BLaER1 treated with 17β-estradiol and CSF1 and Interleukin-3, amounts not matched to agents 10 nM and 100 nM (cell line): ENCODE data around the gene CD8A.
A peak's percentile ranks its signal among the peaks of the same experiment; 100 is the strongest.

Source experiments
- H3K27ac ChIP-seq, 11 experiments: shearing (Covaris generic); formaldehyde crosslinking; 2 replicates each; pipeline ENCODE4 v1.8.1; 2022
- H3K27me3 ChIP-seq, 11 experiments: shearing (Covaris generic); formaldehyde crosslinking; 2 replicates each; pipeline ENCODE4 v1.8.1; 2022
- H3K36me3 ChIP-seq, 11 experiments: shearing (Covaris generic); formaldehyde crosslinking; 2 replicates each; pipeline ENCODE4 v1.8.1; 2022
- H3K4me1 ChIP-seq, 10 experiments: shearing (Covaris generic); formaldehyde crosslinking; 2 replicates each; pipeline ENCODE4 v1.8.1; 2022
- H3K4me2 ChIP-seq, 11 experiments: shearing (Covaris generic); formaldehyde crosslinking; 2 replicates each; pipeline ENCODE4 v1.8.1; 2022
- H3K4me3 ChIP-seq, 10 experiments: shearing (Covaris generic); formaldehyde crosslinking; 2 replicates each; pipeline ENCODE4 v1.8.1; 2022
- H3K9ac ChIP-seq, 11 experiments: shearing (Covaris generic); formaldehyde crosslinking; 2 replicates each; pipeline ENCODE4 v1.8.1; 2022
- H3K9me3 ChIP-seq, 11 experiments: shearing (Covaris generic); formaldehyde crosslinking; replicated peaks in 1 of 11; 2 replicates each; pipeline ENCODE4 v1.8.1; 2022
- H4K20me1 ChIP-seq, 11 experiments: shearing (Covaris generic); formaldehyde crosslinking; 2 replicates each; pipeline ENCODE4 v1.8.1; 2022
- Cebpa-rat ChIP-seq, 11 experiments: shearing (Covaris generic); IDR thresholded peaks; 2 replicates each; pipeline ENCODE4 v1.8.1; 2022

Gene CD8A

GRCh38 chr2:86800856-86801567, 10.3 kb upstream of the CD8A start:
- Histone ChIP-seq H3K4me1 (no peaks in the 10 kb centered on the region), H3K27ac (no peak overlapping the region), H3K9ac (no peak overlapping the region), H4K20me1 (no peaks in the 10 kb centered on the region), H3K27me3 (peaks cover 0 to 3% (median 0%) of the 10 kb centered on the region in 11 experiments; a peak in 2 of 22 replicates), H3K4me3 (no peak overlapping the region), H3K9me3 (peaks cover 15 to 26% (median 23%) of the 10 kb centered on the region in 11 experiments), H3K36me3 (peaks cover 0 to 9% (median 0%) of the 10 kb centered on the region in 11 experiments; a peak in 3 of 22 replicates), H3K4me2 (no peak overlapping the region)
- TF ChIP-seq Cebpa-rat (IDR thresholded peaks at IDR 0.05): no peak

GRCh38 chr2:86794861-86795260, 4.1 kb upstream of the CD8A start:
- Histone ChIP-seq H3K4me2 (peak overlapping the region in 10 of 11 experiments; percentile 14 to 60 (median 33); a peak in 19 of 22 replicates), H3K9ac (no peak overlapping the region), H3K27me3 (peaks cover 34 to 45% (median 38%) of the 10 kb centered on the region in 11 experiments), H3K36me3 (peaks cover 0 to 9% (median 0%) of the 10 kb centered on the region in 11 experiments; a peak in 3 of 22 replicates), H3K27ac (no peak overlapping the region), H3K4me1 (peaks cover 12 to 28% (median 24%) of the 10 kb centered on the region in 10 experiments), H4K20me1 (peaks cover 0 to 9% (median 0%) of the 10 kb centered on the region in 11 experiments; a peak in 2 of 22 replicates), H3K9me3 (peaks cover 34 to 48% (median 42%) of the 10 kb centered on the region in 11 experiments), H3K4me3 (no peak overlapping the region)
- TF ChIP-seq Cebpa-rat (IDR thresholded peaks at IDR 0.05): no peak

GRCh38 chr2:86793752-86794151, 3.0 kb upstream of the CD8A start:
- no peak for TF ChIP-seq Cebpa-rat (IDR thresholded peaks at IDR 0.05)
- Histone ChIP-seq H3K27me3 (peaks cover 45 to 56% (median 50%) of the 10 kb centered on the region in 11 experiments), H3K4me1 (peaks cover 12 to 28% (median 24%) of the 10 kb centered on the region in 10 experiments), H4K20me1 (peaks cover 0 to 9% (median 0%) of the 10 kb centered on the region in 11 experiments; a peak in 2 of 22 replicates), H3K36me3 (peaks cover 0 to 9% (median 0%) of the 10 kb centered on the region in 11 experiments; a peak in 3 of 22 replicates), H3K9ac (no peak overlapping the region), H3K9me3 (peaks cover 38 to 59% (median 52%) of the 10 kb centered on the region in 11 experiments), H3K27ac (no peak overlapping the region), H3K4me2 (peak overlapping the region in 2 of 11 experiments; percentile 9 to 15; a peak in 4 of 22 replicates), H3K4me3 (no peak overlapping the region)

GRCh38 chr2:86791573-86791972, 860 bp upstream of the CD8A start:
- peaks cover 47 to 70% (median 62%) of the 10 kb centered on the region in 11 experiments for H3K27me3 ChIP-seq

GRCh38 chr2:86790134-86790675, 508 bp downstream of the CD8A start:
- Histone ChIP-seq H3K27me3 (peaks cover 47 to 70% (median 62%) of the 10 kb centered on the region in 11 experiments), H3K4me3 (peak overlapping the region in 5 of 10 experiments; percentile 19 to 62 (median 34); a peak in 5 of 20 replicates), H3K4me1 (peaks cover 22 to 34% (median 24%) of the 10 kb centered on the region in 10 experiments), H3K27ac (no peak overlapping the region), H4K20me1 (peaks cover 0 to 9% (median 0%) of the 10 kb centered on the region in 11 experiments; a peak in 2 of 22 replicates), H3K4me2 (peak overlapping the region in 8 of 11 experiments; percentile 39 to 87 (median 58); a peak in 12 of 22 replicates), H3K36me3 (no peaks in the 10 kb centered on the region; a peak in 1 of 22 replicates), H3K9ac (no peak overlapping the region), H3K9me3 (peaks cover 9 to 33% (median 19%) of the 10 kb centered on the region in 11 experiments; a peak in 20 of 22 replicates)
- no peak for TF ChIP-seq Cebpa-rat (IDR thresholded peaks at IDR 0.05)

More at GRCh38 chr2:86791573-86791972, 860 bp upstream of the CD8A start:
- no peak for TF ChIP-seq Cebpa-rat (IDR thresholded peaks at IDR 0.05)
- Histone ChIP-seq H4K20me1 (peaks cover 0 to 9% (median 0%) of the 10 kb centered on the region in 11 experiments; a peak in 2 of 22 replicates), H3K4me3 (peak overlapping the region in 9 of 10 experiments; percentile 7 to 62 (median 53); a peak in 15 of 20 replicates), H3K4me2 (peak overlapping the region; percentile 55 to 87 (median 73)), H3K9me3 (peaks cover 23 to 47% (median 32%) of the 10 kb centered on the region in 11 experiments), H3K4me1 (peaks cover 22 to 34% (median 24%) of the 10 kb centered on the region in 10 experiments), H3K9ac (no peak overlapping the region; a peak in 1 of 22 replicates), H3K27ac (no peak overlapping the region), H3K36me3 (peaks cover 0 to 5% (median 0%) of the 10 kb centered on the region in 11 experiments; a peak in 2 of 22 replicates)

GRCh38 chr2:86789687-86790133, 1.0 kb downstream of the CD8A start:
- Histone ChIP-seq H4K20me1 (peaks cover 0 to 9% (median 0%) of the 10 kb centered on the region in 11 experiments; a peak in 2 of 22 replicates), H3K4me1 (peaks cover 18 to 29% (median 20%) of the 10 kb centered on the region in 10 experiments), H3K9me3 (peaks cover 8 to 28% (median 16%) of the 10 kb centered on the region in 11 experiments; a peak in 18 of 22 replicates), H3K4me2 (no peak overlapping the region), H3K9ac (no peak overlapping the region), H3K4me3 (no peak overlapping the region), H3K27me3 (peaks cover 47 to 70% (median 62%) of the 10 kb centered on the region in 11 experiments), H3K36me3 (no peaks in the 10 kb centered on the region), H3K27ac (no peak overlapping the region)
- no peak for TF ChIP-seq Cebpa-rat (IDR thresholded peaks at IDR 0.05)

GRCh38 chr2:86788881-86789686, 1.6 kb downstream of the CD8A start:
- Histone ChIP-seq H3K4me3 (no peak overlapping the region), H4K20me1 (peaks cover 0 to 9% (median 0%) of the 10 kb centered on the region in 11 experiments; a peak in 2 of 22 replicates), H3K27ac (no peak overlapping the region), H3K36me3 (no peaks in the 10 kb centered on the region), H3K27me3 (peaks cover 47 to 67% (median 62%) of the 10 kb centered on the region in 11 experiments), H3K9ac (no peak overlapping the region), H3K9me3 (peaks cover 8 to 25% (median 16%) of the 10 kb centered on the region in 11 experiments; a peak in 17 of 22 replicates), H3K4me1 (peaks cover 14 to 30% (median 17%) of the 10 kb centered on the region in 10 experiments; a peak in 19 of 20 replicates), H3K4me2 (no peak overlapping the region)
- no peak for TF ChIP-seq Cebpa-rat (IDR thresholded peaks at IDR 0.05)

- H4K20me1 ChIP-seq: peaks cover 0 to 9% (median 0%) of the 10 kb centered on the region in 11 experiments; a peak in 2 of 22 replicates
Measured at GRCh38 chr2:86788165-86788564, 2.5 kb downstream of the CD8A start.

More at GRCh38 chr2:86788165-86788564, 2.5 kb downstream of the CD8A start:
- Histone ChIP-seq H3K36me3 (no peaks in the 10 kb centered on the region), H3K9ac (no peak overlapping the region), H3K9me3 (peaks cover 8 to 25% (median 16%) of the 10 kb centered on the region in 11 experiments; a peak in 17 of 22 replicates), H3K4me2 (peak overlapping the region in 2 of 11 experiments; percentile 37 to 40; a peak in 4 of 22 replicates), H3K27me3 (peaks cover 46 to 58% (median 56%) of the 10 kb centered on the region in 11 experiments), H3K4me3 (no peak overlapping the region), H3K4me1 (peaks cover 23 to 40% (median 25%) of the 10 kb centered on the region in 10 experiments), H3K27ac (no peak overlapping the region)
- no peak for TF ChIP-seq Cebpa-rat (IDR thresholded peaks at IDR 0.05)
